Activated CD4-positive, alpha-beta T cell treated with anti-CD3 and anti-CD28 coated beads for 4 hours (primary cell): ENCODE data around the gene SAMD4A.

Experiments
- DNase-seq, 2 donors: peaks; one replicate each; pipeline ENCODE4 v3.0.0-alpha.2; 2020

Gene SAMD4A

DNA sequence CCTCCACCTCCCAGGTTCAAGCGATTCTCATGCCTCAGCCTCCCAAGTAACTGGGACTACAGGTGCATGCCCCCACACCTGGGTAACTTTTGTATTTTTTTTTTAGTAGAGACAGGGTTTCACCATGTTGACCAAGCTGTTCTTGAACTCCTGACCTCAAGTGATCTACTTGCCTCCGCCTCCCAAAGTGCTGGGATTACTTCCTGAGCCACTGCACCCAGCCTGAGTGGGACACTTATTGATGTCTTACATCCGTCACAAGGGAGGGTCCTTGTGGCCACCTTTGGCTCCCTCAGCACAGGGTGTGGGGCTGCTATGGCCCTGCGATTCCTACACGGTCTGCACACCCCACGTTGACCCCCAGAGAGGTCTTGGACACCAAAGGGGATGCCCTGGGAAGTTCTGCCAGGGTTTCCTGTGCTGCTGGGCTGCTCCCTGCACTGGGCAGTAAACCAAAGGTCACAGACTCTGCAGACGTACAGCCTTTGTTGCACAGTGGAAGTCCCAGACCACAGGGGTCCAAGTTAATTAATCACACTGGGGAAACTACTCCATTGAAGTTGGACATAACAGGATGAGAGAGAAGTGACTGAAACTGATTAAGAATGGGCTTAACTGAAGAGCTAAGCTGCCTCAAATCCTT is 95.7 kb downstream of the SAMD4A start:
- DNase-seq: no peak

DNA sequence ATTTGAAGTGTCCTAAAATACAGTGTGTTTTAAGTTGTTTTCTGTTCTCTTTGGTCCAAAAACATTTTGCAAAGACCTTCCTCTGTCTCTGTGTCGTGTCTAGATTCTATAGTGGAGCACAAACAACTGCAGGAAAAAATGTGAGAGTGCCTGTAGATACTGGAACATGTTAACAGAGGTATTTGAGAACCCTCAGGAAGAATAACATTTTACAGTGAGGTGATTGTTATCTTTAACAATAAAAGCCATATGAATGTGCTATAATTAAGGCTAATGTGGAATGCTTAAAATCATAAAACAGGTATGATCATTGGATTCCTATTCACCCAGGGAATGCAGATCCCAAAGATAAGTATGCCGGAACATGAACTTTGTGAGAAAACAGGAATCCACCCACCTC is 98.0 kb downstream of the SAMD4A start:
- no peak for DNase-seq

DNA sequence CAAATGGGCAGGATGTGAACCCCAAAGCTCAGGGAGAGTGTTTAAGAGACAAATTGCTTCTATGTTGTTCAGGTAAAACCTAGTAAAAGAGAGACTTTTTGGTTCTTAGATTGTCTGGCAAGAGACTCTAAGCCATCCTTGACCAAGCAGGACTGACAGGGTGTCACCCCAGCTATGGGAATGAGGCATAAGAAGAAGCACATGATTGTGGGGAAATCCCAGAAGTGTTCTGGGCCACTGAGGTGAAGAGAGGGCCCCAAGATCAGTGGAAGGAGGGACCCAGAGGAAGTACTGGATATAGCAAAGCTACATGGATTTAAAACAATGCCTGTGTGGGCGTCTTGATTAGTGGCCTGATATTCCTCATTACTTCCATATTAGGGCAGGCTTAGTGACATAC is 99.0 kb downstream of the SAMD4A start:
- no peak for DNase-seq

DNA sequence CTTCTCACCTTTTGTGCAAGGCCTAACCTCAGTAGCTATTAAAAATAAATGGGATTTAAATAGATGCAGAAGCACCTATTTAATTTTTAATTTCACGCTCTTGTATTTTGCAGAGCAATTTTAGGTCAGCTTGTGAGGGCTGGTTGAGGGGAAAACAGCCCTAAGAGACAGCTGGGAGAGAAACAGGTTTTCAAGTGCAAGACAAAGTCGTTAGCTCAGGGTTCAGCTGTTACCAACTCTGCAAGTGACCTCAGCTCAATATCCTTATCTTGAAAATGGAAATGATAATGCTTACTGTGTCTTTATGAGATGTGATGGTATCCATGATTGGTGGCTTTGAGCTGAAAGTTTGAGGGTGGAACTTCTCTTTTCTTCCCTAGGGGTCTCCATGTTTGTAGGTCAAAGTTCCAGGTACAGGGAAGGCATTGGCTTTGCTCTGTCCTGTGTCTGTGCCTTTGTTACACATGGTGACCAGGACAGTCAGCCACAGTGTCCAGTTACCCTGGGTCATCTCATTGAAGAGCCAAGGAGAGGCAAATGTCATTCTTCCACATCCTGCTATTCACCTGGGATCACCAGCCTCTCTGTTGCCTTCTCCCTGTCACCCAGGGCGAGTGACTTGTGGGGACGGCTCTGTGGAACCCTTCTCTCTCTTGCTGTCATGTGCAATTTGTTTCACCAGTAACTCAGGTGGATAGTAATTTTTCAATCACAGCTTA is 100.3 kb downstream of the SAMD4A start:
- DNase-seq: no peak

DNA sequence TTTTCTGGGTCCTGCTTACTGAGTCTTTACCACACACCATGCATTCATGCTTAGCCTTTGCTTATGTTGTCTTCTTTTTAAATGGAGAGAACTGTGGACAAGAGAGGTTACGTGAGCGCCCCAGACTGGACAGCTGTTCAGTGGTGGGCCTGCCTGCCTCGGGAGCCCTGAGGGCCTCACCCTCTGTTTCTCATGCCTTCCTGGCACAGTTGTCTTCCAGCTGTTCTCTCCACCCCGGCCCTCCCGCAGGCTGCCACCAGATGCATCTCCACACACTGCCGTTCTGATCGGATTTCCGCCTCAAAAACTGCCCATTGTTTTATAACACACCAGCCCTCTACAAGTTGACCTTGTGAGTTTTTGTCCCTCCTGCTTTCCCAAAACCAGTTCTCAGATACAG is 100.8 kb downstream of the SAMD4A start:
- no peak for DNase-seq

DNA sequence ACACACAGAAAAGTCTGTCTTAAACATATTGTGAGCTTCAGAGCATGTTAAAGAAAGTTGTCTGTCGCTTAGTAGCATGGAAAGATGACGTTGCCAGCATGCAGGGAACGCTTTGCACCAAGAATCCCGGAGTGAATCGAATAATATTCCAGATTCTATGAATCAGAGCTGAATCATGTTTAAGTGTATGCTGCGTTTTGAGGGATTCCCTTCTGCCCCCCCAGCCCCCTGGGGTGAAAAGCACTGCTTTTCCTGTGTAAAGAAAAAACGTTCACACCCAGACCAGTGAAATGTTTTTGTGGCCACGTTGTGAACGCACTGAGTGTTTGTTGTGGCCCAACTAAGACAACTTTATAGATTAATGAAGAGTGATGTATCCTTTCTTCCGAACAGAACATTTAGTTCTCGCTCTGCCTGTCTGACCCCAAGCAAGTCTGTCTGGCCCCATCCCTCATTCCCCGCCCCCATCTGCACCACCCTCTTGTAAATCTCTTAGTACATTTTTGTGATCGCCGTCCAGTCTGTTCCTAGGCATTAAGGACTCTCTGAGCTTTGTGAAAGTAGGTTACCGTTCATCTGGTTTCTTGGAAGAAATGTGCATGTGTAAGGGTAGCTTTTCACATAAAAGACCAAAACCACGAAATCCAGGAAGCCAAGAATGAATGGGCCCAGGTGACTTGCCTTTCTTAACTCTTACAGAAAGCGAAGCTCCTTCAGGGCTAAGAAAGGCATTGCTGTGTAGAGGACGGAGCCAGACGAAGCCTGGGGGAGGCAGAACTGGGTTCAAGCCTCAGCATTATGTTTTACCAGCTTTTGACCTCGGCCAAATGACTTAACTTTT is 103.0 kb downstream of the SAMD4A start:
- DNase-seq: no peak

DNA sequence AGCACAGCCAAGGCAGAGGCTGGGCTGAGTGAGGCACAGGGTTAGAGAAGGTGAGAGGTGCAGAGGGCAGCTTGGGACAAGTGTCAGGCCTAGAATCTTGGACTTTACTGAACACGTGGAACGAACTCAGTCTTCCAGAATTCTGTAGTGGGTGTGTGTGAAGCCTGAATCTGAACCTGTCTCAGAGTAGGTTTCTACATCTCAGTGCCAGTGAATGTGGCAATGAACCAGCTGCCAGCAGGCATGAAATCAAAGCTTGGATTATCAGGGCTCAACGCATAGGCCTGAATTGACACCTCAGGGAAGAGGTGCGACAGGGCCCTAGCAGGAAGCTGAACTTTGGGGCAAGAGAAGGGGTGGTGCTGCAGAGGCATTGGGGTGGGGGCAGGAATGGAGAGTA is 104.6 kb downstream of the SAMD4A start:
- no peak for DNase-seq

DNA sequence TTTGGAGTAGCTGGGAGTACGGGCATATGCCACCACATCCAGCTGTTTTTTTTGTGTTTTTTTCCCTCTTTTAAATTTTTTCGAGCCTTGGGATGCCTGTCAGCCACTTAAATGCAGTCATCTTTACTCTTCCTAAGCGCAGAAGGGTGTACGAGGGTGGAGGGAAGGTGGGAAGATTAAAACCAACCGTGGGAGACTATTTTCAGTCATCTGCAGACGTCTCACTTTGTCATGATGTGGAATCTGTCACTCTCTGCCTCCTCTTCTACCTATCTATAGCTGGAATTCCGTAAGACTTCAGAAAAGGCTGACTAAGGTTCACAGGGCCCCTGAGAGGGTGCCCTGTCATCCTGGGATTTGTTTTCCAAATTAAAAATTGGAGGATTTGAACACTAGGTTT is 105.3 kb downstream of the SAMD4A start:
- DNase-seq: no peak

DNA sequence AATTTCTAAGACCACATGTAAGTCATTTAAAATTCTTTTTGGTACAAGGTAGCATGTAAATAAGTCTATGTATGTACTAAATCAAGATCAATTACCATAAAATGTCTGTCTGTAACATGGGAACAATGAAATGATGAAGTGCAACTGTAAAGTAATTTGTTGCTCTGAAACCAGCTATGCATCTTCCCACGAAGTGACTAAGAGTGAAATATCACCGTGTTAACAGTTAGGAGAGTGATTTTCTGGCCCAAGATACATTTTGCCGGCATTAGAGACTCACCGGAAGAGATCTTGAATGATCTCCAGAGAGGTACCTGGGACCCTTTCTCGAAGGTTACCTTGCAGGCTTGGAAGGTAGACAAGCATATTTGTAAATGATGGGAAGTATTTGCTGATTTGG is 105.8 kb downstream of the SAMD4A start:
- no peak for DNase-seq

DNA sequence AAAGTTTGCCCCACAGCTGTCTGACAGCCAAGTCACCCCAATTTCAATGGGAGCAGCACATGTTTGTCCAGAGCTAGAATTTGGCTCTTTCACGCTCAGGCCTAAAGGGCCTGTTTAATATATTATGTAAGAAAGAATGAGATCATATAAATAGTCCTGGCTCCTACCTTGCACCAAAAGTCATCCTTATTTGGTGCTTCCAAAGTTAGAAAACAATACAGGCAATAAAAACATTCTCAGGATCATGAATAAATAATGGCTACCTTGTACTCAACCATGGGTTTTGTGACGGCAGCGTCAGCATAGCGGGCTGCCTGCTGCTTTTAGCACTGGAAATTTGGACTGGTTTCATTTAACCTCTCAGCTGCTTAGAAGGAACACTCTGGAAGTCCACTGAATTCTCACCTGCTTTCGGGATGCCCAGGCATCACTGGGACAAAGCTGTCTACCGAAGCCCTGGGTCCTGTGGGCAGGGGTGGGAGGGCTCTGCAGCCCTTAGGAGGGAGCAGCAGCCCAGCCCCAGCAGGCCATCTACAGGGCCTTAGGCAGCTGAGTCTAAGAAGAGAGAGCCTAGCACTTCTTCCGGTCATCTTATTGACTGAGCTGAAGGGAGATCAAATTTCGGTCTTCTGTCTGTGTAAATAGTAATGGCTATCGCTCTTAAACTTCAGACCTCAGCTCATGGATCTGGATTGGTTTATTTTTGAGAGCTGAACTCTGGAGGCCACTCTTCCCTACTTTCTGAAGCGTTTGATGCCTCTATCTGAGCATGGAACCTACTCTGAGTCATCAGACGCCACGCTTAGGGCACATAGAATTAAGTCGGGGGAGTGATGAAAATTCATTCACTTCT is 106.5 kb downstream of the SAMD4A start:
- DNase-seq: no peak

DNA sequence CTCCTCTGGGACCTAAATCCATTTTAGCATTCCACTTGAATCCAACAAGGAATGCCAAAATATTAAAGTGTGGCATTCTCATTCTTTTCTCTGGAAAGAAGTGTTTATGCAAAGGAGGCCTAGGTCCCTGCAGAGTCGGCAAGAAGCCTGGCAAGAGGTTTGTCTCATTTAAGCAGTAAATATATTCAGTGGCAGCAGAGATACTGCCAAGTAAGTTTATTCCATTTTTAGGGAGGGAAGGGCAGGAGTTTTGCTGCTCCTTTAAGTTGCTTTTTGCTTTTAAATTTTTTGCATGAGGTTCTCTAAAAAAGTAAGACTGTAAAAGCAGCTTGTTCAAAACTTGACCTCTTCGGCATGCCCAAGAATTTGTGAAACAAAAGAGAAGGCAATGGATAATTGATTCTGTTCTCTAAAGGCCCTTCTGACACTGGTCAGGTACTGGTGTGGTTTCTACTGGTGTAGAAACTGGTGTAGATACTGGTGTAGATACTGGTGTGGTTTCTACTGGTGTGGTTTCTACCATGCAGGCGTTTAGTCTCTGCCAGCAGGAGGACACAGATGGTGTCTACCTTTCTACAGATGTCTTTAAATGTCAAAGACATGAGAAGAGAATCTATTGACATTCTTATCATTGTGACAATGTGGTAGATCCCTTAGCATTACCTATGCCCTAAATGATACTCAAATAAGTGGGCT is 107.3 kb downstream of the SAMD4A start:
- DNase-seq: no peak

DNA sequence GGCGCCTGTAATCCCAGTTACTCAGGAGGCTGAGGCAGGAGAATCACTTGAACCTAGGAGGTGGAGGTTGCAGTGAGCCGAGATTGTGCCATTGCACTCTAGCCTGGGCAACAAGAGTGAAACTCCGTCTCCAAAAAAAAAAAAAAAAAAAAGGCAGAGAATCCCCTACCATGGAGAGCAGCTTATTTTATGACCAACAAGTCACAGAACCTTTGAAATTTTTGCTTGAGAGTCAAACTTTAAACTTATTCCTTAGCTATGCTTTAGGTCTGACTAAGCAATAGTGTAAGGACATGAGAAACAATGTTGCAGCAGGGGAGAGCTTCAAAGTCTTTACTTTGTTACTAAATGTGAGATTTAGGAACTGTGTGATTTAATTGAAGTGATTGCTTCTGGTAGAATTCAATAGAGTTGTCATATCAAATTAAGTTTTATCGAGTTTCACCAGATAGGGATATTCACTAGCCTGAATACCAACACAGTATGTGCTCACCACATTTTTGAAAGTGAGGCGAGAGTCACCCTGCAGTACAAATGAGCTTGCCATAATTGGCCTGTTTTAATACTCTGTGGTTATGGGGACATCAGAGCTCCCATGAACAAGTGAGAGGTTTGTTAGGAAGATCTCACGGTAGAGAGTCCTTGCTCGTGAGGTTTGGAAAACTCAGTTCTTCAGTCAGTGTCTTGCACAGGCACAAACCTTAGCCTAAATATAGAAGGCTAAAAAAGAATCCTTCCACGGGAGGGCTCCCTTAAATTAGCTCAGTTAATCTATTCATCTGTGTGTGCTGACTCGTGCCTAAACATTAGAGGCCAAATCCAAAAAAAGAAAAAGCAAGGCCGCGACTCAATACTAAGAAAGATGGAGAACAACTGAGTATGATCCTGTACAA is 108.6 kb downstream of the SAMD4A start:
- DNase-seq: no peak

DNA sequence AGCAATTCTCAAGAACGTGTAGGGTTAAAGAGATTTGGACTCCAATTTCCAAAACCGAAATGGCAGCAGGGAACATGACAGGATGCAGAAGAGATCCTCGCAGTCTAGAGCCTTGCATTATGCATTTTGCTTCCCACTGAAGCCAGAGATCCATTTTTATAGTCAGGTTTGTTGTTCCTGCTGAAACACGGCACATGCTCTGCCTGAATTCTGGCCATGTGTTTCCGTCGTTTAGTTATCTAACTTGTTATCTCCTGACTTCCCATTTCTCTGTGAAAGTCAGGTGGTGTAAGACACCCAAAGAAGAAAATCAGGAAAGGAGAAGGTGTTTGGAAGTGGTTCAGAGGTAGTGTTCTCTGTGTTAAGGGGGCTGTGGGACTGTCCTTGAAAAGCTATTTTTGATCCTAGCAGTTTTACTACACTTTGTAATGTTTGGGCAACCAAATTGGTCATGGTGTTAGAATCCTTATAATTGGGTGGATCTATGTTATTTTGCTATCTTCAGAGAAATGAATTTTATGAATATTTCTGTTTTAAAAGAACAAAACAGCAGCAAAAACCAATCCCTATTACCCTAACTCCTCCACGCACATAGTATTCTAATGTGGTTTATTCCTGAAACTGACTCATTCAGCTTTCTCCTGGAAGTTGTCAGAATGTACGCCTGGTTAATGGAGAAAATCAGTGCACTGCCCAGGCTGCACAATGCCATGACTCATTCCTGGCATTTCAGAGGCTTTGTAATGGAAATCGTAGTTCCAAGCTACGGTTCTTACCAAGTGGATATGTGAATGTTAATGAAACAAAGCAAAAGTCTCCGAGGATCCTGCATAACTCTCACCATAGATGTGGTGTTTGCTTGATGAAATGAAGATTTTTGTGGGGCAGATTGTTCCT is 110.1 kb downstream of the SAMD4A start:
- no peak for DNase-seq

DNA sequence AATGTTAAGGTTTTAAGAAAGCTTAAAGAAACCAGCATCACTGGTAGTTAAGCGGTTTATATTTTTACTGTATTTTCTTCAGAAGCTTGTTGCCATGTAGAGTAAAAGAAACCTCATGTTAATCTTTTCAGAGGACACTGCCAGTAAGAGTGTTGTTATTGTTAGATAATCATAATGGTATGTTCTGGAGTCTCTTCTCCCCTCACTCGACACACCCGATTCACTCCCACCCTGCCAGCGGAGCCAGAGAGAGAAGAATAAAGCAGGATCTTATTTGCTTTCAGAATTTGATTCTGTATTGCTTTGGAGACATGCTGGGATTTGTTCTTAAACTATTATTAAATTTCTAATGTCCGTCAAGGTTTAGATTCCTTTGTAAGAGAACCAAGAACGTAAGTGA is 113.7 kb downstream of the SAMD4A start:
- DNase-seq: no peak

DNA sequence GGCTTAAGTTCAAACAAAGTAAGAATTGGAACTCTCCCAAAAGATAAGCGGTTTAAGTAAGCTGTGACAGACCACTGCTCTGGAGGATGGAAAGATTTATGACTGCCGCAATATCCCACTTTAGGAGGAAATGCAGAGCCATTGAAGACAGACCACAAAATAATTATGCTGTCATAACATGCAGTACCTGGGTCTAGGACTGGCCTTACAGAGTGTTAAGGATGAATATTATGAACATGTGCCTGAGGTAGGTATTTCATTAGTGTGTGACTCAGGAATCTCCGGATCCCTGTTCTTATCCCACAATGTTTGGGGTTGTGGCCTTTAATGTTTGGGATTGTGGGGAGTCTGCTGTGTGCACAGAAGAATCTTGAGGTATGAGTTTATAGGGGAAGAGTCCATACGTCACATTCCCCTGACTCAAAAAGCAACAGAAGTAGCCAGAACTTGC is 114.9 kb downstream of the SAMD4A start:
- no peak for DNase-seq

DNA sequence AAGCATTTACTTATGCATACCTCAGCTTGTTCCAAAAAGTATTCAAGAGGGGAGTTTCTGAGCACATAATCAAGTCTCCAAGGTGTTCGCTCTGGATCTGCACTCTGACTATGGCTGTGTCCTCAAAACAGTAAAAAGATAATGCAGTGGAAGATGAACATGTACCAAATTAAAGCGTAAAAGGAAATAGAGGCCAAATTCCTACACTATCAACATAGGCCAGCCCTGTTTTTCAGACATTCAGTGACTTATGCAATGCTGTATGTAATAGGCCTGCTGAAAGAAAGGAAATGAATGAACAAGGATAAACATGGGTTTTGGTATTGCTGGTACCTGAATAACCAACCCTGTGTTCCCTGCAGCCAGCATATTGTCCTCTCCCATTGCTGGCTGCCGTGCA is 115.7 kb downstream of the SAMD4A start:
- DNase-seq: no peak

DNA sequence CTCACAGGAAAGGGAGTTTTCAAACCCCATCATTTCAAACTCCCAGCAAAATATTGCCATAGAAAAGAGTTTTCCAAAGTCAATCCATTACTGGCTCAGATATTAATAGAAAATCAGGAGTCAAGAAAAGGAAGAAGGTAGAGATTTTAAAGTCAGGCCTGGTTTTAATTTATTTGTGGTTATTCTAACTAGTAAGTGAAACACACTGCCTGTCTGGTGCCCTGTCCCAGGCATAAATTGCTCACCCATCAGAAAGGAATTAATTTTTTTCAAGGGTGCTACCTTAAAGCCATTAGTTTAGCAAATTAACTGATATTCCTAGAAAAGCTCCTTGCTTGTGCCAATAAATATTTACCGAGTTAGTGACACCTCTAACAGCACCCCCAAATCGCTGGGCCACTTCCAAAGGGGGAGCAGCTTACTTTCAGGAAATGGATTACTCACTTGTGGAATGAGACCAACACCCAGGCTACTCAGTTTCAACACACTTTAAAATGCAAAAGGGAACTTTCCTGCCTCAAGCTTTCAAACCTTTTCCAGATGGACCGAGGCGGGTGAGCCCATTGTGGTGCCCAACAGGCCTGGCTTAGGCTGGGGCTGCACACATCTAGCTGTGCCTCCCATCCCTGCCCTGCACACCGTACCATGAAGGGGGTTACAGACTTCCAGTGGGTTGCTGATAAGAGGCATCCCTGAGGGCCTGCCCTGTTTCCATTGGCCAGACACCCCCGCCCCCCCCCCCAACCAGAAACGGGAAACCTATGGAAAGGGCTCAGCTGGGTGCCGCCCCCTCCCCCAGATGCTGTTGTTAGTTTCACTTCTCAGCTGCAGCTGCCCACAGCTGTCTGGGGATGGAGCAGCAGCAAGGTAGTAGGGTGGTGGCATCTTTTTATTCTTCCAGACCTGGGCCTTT is 117.2 kb downstream of the SAMD4A start:
- no peak for DNase-seq

DNA sequence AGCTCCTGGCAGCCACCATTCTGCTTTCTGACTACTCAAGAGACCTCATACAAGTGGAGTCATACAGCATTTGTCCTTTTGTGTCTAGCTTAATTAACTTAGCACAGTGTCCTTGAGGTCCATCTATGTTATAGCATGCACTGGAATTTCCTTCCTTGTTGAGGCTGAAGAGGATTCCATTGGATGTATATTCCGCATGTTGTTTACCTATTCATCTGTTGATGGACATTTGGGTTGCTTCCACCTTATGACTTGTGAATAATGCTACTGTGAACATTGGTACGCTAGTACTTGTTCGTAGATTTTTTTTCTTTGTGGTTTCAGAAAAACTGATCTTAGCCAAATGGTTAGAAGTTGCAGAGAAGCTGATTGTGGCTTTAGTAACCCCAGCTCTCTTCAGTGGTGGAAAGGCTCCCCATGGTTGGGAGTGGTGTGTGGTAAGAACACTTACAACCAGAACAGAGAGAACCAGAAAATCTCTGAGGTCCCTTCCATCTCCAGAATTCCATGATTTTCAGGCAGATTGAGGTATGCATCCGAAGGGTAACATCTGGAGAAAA is 118.4 kb downstream of the SAMD4A start:
- no peak for DNase-seq
